WTC11 (cell line): ENCODE measurements around the gene JAKMIP1.

Source experiments
- FOXP4 ChIP-seq: sonication (generic); formaldehyde crosslinking; IDR thresholded peaks from 2 replicates; pipeline ENCODE4 v1.8.0; 2022; ENCODE audit warnings: mild to moderate bottlenecking, missing genetic modification reagents
- ZMAT4 ChIP-seq: fragments of 250-450 bp; sonication (Bioruptor Pico); IDR thresholded peaks from 2 replicates; pipeline ENCODE4 v1.9.0; 2021; ENCODE audit warnings: mild to moderate bottlenecking

GRCh38 chr4:6065166-6065565 is 135.2 kb downstream of the JAKMIP1 start:
- no peak for TF ChIP-seq FOXP4 (CRISPR knock-in tag)
- no peak for TF ChIP-seq ZMAT4 (CRISPR knock-in tag)
